Neural progenitor cell (in vitro differentiated cells): Measurements from ENCODE around the gene OR4F15. TPM values are rescaled to one million over a fixed set of nuclear protein-coding genes. Genes with fewer than 3 reads are reported as not detected.
"Not testable (repeated sequence)": the region's sequence is repeated elsewhere in the genome, so short reads cannot be mapped to it uniquely, and the experiment has no call there.

Experiments used
- DNase-seq: peaks from one replicate; pipeline ENCODE4 v3.0.0-alpha.2; 2016; ENCODE audit warnings: low spot score
- H2AFZ ChIP-seq: fragments of 200-600 bp; sonication (generic); replicated peaks from 2 replicates; pipeline ENCODE4 v1.6.1; 2016; ENCODE audit warnings: antibody characterized with exemption
- H3F3A ChIP-seq: fragments of 200-600 bp; sonication (generic); 2 replicates; pipeline ENCODE4 v1.6.1; 2016; ENCODE audit warnings: antibody characterized with exemption, low read depth
- H3K27ac ChIP-seq: fragments of 200-600 bp; sonication (generic); 2 replicates; pipeline ENCODE4 v1.5.1; 2016; ENCODE audit warnings: mild to moderate bottlenecking
- H3K27me3 ChIP-seq: fragments of 200-600 bp; sonication (generic); 2 replicates; pipeline ENCODE4 v1.6.1; 2016; ENCODE audit warnings: mild to moderate bottlenecking, moderate library complexity
- H3K36me3 ChIP-seq: fragments of 200-600 bp; sonication (generic); 2 replicates; pipeline ENCODE4 v1.5.1; 2016
- H3K4me1 ChIP-seq: fragments of 200-600 bp; sonication (generic); 2 replicates; pipeline ENCODE4 v1.6.1; 2016; ENCODE audit warnings: mixed run types
- H3K4me2 ChIP-seq: fragments of 200-600 bp; sonication (generic); 2 replicates; pipeline ENCODE4 v1.6.1; 2016
- H3K4me3 ChIP-seq: fragments of 200-600 bp; sonication (generic); 2 replicates; pipeline ENCODE4 v1.5.1; 2016
- H3K79me2 ChIP-seq: fragments of 200-600 bp; sonication (generic); 2 replicates; pipeline ENCODE4 v1.6.1; 2016; ENCODE audit warnings: low read depth
- H3K9ac ChIP-seq: fragments of 200-600 bp; sonication (generic); 2 replicates; pipeline ENCODE4 v1.6.1; 2016
- H3K9me3 ChIP-seq: fragments of 200-600 bp; sonication (generic); 2 replicates; pipeline ENCODE4 v1.5.1; 2016; ENCODE audit warnings: low read depth
- H4K20me1 ChIP-seq: fragments of 200-600 bp; sonication (generic); 2 replicates; pipeline ENCODE4 v1.6.1; 2016; ENCODE audit warnings: low read depth
- H3K27ac Mint-ChIP-seq: 3 replicates; pipeline ENCODE4 v1.8.0; 2021; ENCODE audit warnings: mixed read lengths
- H3K27me3 Mint-ChIP-seq: 2 replicates; pipeline ENCODE4 v1.8.0; 2022; ENCODE audit warnings: low read depth, mild to moderate bottlenecking, inconsistent platforms, moderate library complexity, mixed read lengths; ENCODE audit not compliant: insufficient read depth
- H3K36me3 Mint-ChIP-seq: 3 replicates; pipeline ENCODE4 v1.8.0; 2021; ENCODE audit warnings: mixed read lengths
- H3K4me1 Mint-ChIP-seq: 3 replicates; pipeline ENCODE4 v1.8.0; 2021; ENCODE audit warnings: mixed read lengths
- H3K4me3 Mint-ChIP-seq: 3 replicates; pipeline ENCODE4 v1.8.0; 2021; ENCODE audit warnings: mild to moderate bottlenecking, moderate library complexity, mixed read lengths
- H3K9me3 Mint-ChIP-seq: 3 replicates; pipeline ENCODE4 v1.8.0; 2020; ENCODE audit warnings: mixed read lengths
- CTCF ChIP-seq: fragments of 200-600 bp; sonication (generic); IDR thresholded peaks from 2 replicates; pipeline ENCODE4 v1.5.1; 2017; ENCODE audit warnings: antibody characterized with exemption, mild to moderate bottlenecking
- EZH2 ChIP-seq: fragments of 200-600 bp; sonication (generic); IDR thresholded peaks from 2 replicates; pipeline ENCODE4 v1.6.1; 2017; ENCODE audit warnings: antibody characterized with exemption, mild to moderate bottlenecking, moderate library complexity
- EZH2phosphoT487 ChIP-seq: fragments of 200-600 bp; sonication (generic); IDR thresholded peaks from 2 replicates; pipeline ENCODE4 v1.6.1; 2017; ENCODE audit warnings: antibody characterized with exemption
- total RNA-seq: library from RNA; depleted of rRNA; stranded (reverse); fragments of >200 nt; gene quantifications from 2 replicates; pipeline ENCODE4 v1.2.3, GENCODE V29; 2015; ENCODE audit warnings: low replicate concordance

Gene OR4F15
- total RNA-seq, 1 donor from 2014 or later = not detected

- Mint-ChIP-seq H3K27ac (no peak overlapping the region), H3K36me3 (no peaks in the 10 kb centered on the region), H3K4me1 (no peaks in the 10 kb centered on the region), H3K4me3 (no peak overlapping the region), H3K9me3 (no peaks in the 10 kb centered on the region), H3K27me3 (peaks cover 12% of the 10 kb centered on the region)
- Histone ChIP-seq H3K36me3 (no peaks in the 10 kb centered on the region), H3K4me1 (no peaks in the 10 kb centered on the region), H2AFZ (no peak overlapping the region), H3F3A (no peaks in the 10 kb centered on the region), H3K79me2 (no peaks in the 10 kb centered on the region), H3K27me3 (no peaks in the 10 kb centered on the region), H3K4me3 (no peak overlapping the region), H3K4me2 (no peak overlapping the region), H4K20me1 (no peaks in the 10 kb centered on the region), H3K27ac (no peak overlapping the region), H3K9ac (no peak overlapping the region), H3K9me3 (no peaks in the 10 kb centered on the region)
- TF ChIP-seq EZH2 (no peak), EZH2phosphoT487 (no peak), CTCF (no peak)
- no peak for DNase-seq
Measured at GRCh38 chr15:101772921-101773320, 39.1 kb upstream of the OR4F15 start.

GRCh38 chr15:101773496-101774100 lies 38.4 kb upstream of the OR4F15 start:
- TF ChIP-seq EZH2 (no peak), CTCF (peak; percentile 39)
- Mint-ChIP-seq H3K36me3 (no peaks in the 10 kb centered on the region), H3K4me1 (no peaks in the 10 kb centered on the region), H3K27ac (no peak overlapping the region), H3K4me3 (no peak overlapping the region), H3K27me3 (peaks cover 12% of the 10 kb centered on the region), H3K9me3 (no peaks in the 10 kb centered on the region)
- peak; percentile 20 for DNase-seq
- H3K36me3 ChIP-seq = no peaks in the 10 kb centered on the region
- no peak overlapping the region for H3K27ac ChIP-seq
- no peak overlapping the region for H3K4me3 ChIP-seq
- H2AFZ ChIP-seq = no peak overlapping the region
- no peak overlapping the region for H3K9ac ChIP-seq
- H3K4me2 ChIP-seq = no peak overlapping the region
- no peaks in the 10 kb centered on the region for H4K20me1 ChIP-seq
- no peaks in the 10 kb centered on the region for H3K9me3 ChIP-seq
- no peaks in the 10 kb centered on the region for H3K4me1 ChIP-seq
- no peaks in the 10 kb centered on the region for H3F3A ChIP-seq
- no peaks in the 10 kb centered on the region for H3K79me2 ChIP-seq
- no peaks in the 10 kb centered on the region for H3K27me3 ChIP-seq

DNA sequence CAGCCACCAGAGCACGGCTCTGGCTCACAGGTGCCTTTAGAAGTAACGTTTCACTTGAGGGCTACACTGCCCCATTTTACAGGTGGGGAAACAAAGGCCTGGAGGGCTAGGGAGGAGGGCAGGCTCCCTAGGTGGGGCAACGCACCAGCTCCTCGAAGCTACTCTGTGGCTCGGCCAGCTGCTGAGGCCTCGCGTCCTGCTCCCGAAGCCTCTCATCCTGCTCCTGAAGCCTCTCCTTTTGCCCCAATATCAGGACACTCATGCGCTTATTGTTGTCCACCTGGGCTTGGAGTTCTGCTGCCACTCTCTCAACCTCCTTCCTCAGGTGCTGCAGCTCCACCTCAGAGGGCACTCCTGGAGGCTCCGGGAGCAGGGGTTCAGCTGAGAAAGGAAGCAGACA lies 36.9 kb upstream of the OR4F15 start:
- no peak overlapping the region for H3K27ac Mint-ChIP-seq
- H3K27me3 Mint-ChIP-seq = peaks cover 12% of the 10 kb centered on the region
- H3K4me1 Mint-ChIP-seq = no peaks in the 10 kb centered on the region
- H3K36me3 ChIP-seq = no peaks in the 10 kb centered on the region
- H3K9me3 Mint-ChIP-seq = no peaks in the 10 kb centered on the region
- H3K4me1 ChIP-seq = no peaks in the 10 kb centered on the region
- H3K4me2 ChIP-seq = no peak overlapping the region
- H3K9me3 ChIP-seq = no peaks in the 10 kb centered on the region
- TF ChIP-seq EZH2 = no peak
- no peak for DNase-seq
- H3K36me3 Mint-ChIP-seq = no peaks in the 10 kb centered on the region
- no peak overlapping the region for H3K27ac ChIP-seq
- no peak overlapping the region for H2AFZ ChIP-seq
- no peaks in the 10 kb centered on the region for H3K27me3 ChIP-seq
- no peaks in the 10 kb centered on the region for H3K79me2 ChIP-seq
- no peak overlapping the region for H3K4me3 ChIP-seq
- no peaks in the 10 kb centered on the region for H4K20me1 ChIP-seq
- no peaks in the 10 kb centered on the region for H3F3A ChIP-seq
- no peak overlapping the region for H3K9ac ChIP-seq
- H3K4me3 Mint-ChIP-seq = no peak overlapping the region

- not testable (repeated sequence) for H3K4me3 ChIP-seq, H4K20me1 ChIP-seq, H3K4me2 ChIP-seq, H3K9ac ChIP-seq, H3K4me3 Mint-ChIP-seq, H2AFZ ChIP-seq, H3K27me3 Mint-ChIP-seq, H3K36me3 ChIP-seq, H3K4me1 ChIP-seq, H3K27ac ChIP-seq, H3K9me3 ChIP-seq, H3F3A ChIP-seq, H3K36me3 Mint-ChIP-seq, H3K79me2 ChIP-seq, H3K4me1 Mint-ChIP-seq, H3K27ac Mint-ChIP-seq, DNase-seq, H3K9me3 Mint-ChIP-seq, H3K27me3 ChIP-seq
Measured at GRCh38 chr15:101778576-101778975, 33.4 kb upstream of the OR4F15 start.

- DNase-seq, H3K4me1 Mint-ChIP-seq, H3K27me3 ChIP-seq, H3K4me1 ChIP-seq, H3F3A ChIP-seq, H4K20me1 ChIP-seq, H3K27me3 Mint-ChIP-seq, H3K9ac ChIP-seq, H3K79me2 ChIP-seq, H3K27ac Mint-ChIP-seq, H3K9me3 Mint-ChIP-seq, H3K36me3 ChIP-seq, H3K36me3 Mint-ChIP-seq, H2AFZ ChIP-seq, H3K4me3 Mint-ChIP-seq, H3K9me3 ChIP-seq, H3K4me3 ChIP-seq, H3K27ac ChIP-seq, H3K4me2 ChIP-seq: not testable (repeated sequence)
Measured at GRCh38 chr15:101780225-101780624, 31.8 kb upstream of the OR4F15 start.
